MM.1S (cell line): ENCODE measurements around the gene ITIH3.

Source experiments
- CTCF ChIP-seq: fragments of 300-600 bp; sonication (generic); IDR thresholded peaks from 2 replicates; pipeline ENCODE4 v1.5.1; 2016; ENCODE audit warnings: antibody characterized with exemption, low read length, mixed read lengths
- EZH2phosphoT487 ChIP-seq: fragments of 300-600 bp; sonication (generic); IDR thresholded peaks from 2 replicates; pipeline ENCODE4 v1.6.1; 2018; ENCODE audit warnings: antibody characterized with exemption, low read length

- TF ChIP-seq CTCF (no peak), EZH2phosphoT487 (no peak)
These were observed 41.3 kb downstream of the ITIH3 start for GRCh38 chr3:52835766-52836470.
